Activated B cell treated with CpG ODN at 0.5 μM for 24 hours (primary cell): Measurements from ENCODE around the gene DAB1. TPM values are rescaled to one million over a fixed set of nuclear protein-coding genes. Genes with fewer than 3 reads are reported as not detected.

Source experiments
- ATAC-seq: fragments of 200-7000 bp; cut with Tn5 transposase; one replicate; pipeline ENCODE4 v1.10.0; 2021; ENCODE audit warnings: low read depth, mild to moderate bottlenecking, moderate library complexity
- CTCF ChIA-PET: fragments of 350-600 bp; sonication (Branson Sonifier 250); formaldehyde crosslinking; loops from one replicate; lab custom pipeline; 2021; ENCODE audit warnings: antibody characterized with exemption; lab: Charles Lee
- POLR2A ChIA-PET: fragments of 350-600 bp; sonication (Branson Sonifier 250); formaldehyde crosslinking; loops from one replicate; lab custom pipeline; 2021; ENCODE audit warnings: antibody characterized with exemption; lab: Charles Lee
- DNase-seq: peaks from one replicate; pipeline ENCODE4 v3.0.0; 2022
- H3K27ac Mint-ChIP-seq: one replicate; pipeline ENCODE4 v1.8.0; 2020; ENCODE audit warnings: mixed read lengths
- H3K27me3 Mint-ChIP-seq: one replicate; pipeline ENCODE4 v1.8.0; 2021; ENCODE audit warnings: mixed read lengths
- H3K36me3 Mint-ChIP-seq: one replicate; pipeline ENCODE4 v1.8.0; 2021; ENCODE audit warnings: low read depth, mixed read lengths
- H3K4me1 Mint-ChIP-seq: one replicate; pipeline ENCODE4 v1.8.0; 2021; ENCODE audit warnings: mixed read lengths
- H3K4me3 Mint-ChIP-seq: one replicate; pipeline ENCODE4 v1.8.0; 2020; ENCODE audit warnings: mild to moderate bottlenecking, mixed read lengths
- H3K9me3 Mint-ChIP-seq: one replicate; pipeline ENCODE4 v1.8.0; 2020; ENCODE audit warnings: mixed read lengths
- CTCF ChIP-seq: fragments of 200-600 bp; IDR thresholded peaks from one replicate; pipeline ENCODE4 v1.8.0; 2022; ENCODE audit warnings: antibody characterized with exemption, mild to moderate bottlenecking
- intact Hi-C: fragments of 100-400 bp; cut with micrococcal nuclease; formaldehyde crosslinking; loops from one replicate; pipeline ENCODE4 v1.15.1; 2024
- total RNA-seq: library from RNA; stranded (reverse); gene quantifications from 2 replicates; pipeline ENCODE4 v1.2.3, GENCODE V29; 2022

DAB1 gene
- total RNA-seq, 1 donor from 2014 or later: not detected

GRCh38 chr1:56975446-56975845 lies 448.4 kb downstream of the DAB1 start:
- no peaks in the 10 kb centered on the region for H3K4me1 Mint-ChIP-seq
- DNase-seq (no peak), ATAC-seq (no peak)
- peaks cover 3% of the 10 kb centered on the region for H3K27me3 Mint-ChIP-seq
- no peaks in the 10 kb centered on the region for H3K9me3 Mint-ChIP-seq
- H3K36me3 Mint-ChIP-seq: no peaks in the 10 kb centered on the region
- H3K27ac Mint-ChIP-seq: no peak overlapping the region
- H3K4me3 Mint-ChIP-seq: no peak overlapping the region
- TF ChIP-seq CTCF: no peak
- intact Hi-C loops: no loop called here
- ChIA-PET POLR2A (no interaction called here), CTCF (no interaction called here)

- H3K4me1 Mint-ChIP-seq: no peaks in the 10 kb centered on the region
- no peaks in the 10 kb centered on the region for H3K9me3 Mint-ChIP-seq
- ChIA-PET POLR2A (no interaction called here), CTCF (no interaction called here)
- H3K36me3 Mint-ChIP-seq: no peaks in the 10 kb centered on the region
- H3K27me3 Mint-ChIP-seq: no peaks in the 10 kb centered on the region
- no peak for TF ChIP-seq CTCF
- intact Hi-C loops: no loop called here
- no peak for ATAC-seq
- no peak for DNase-seq
- H3K27ac Mint-ChIP-seq: no peak overlapping the region
- H3K4me3 Mint-ChIP-seq: no peak overlapping the region
Measured at GRCh38 chr1:56973923-56974742, 449.7 kb downstream of the DAB1 start.

GRCh38 chr1:56972976-56973375 lies 450.9 kb downstream of the DAB1 start:
- intact Hi-C loops: no loop called here
- Mint-ChIP-seq H3K9me3 (peaks cover 2% of the 10 kb centered on the region), H3K27me3 (no peaks in the 10 kb centered on the region), H3K4me3 (no peak overlapping the region), H3K36me3 (no peaks in the 10 kb centered on the region), H3K4me1 (no peaks in the 10 kb centered on the region), H3K27ac (no peak overlapping the region)
- ATAC-seq: no peak
- TF ChIP-seq CTCF: no peak
- ChIA-PET CTCF (no interaction called here), POLR2A (no interaction called here)
- no peak for DNase-seq

- Mint-ChIP-seq H3K4me1 (no peaks in the 10 kb centered on the region), H3K36me3 (no peaks in the 10 kb centered on the region), H3K4me3 (no peak overlapping the region), H3K27me3 (no peaks in the 10 kb centered on the region), H3K27ac (no peak overlapping the region), H3K9me3 (peaks cover 2% of the 10 kb centered on the region)
- TF ChIP-seq CTCF: no peak
- POLR2A ChIA-PET: no interaction called here
- ATAC-seq (no peak), DNase-seq (no peak)
- intact Hi-C loops: no loop called here
- CTCF ChIA-PET: no interaction called here
Measured at GRCh38 chr1:56970280-56970679, 453.6 kb downstream of the DAB1 start.

- no peaks in the 10 kb centered on the region for H3K36me3 Mint-ChIP-seq
- ATAC-seq (no peak), DNase-seq (no peak)
- intact Hi-C loops: no loop called here
- H3K9me3 Mint-ChIP-seq: peaks cover 2% of the 10 kb centered on the region
- no peaks in the 10 kb centered on the region for H3K4me1 Mint-ChIP-seq
- ChIA-PET POLR2A (no interaction called here), CTCF (no interaction called here)
- TF ChIP-seq CTCF: no peak
- no peak overlapping the region for H3K4me3 Mint-ChIP-seq
- H3K27ac Mint-ChIP-seq: no peak overlapping the region
- H3K27me3 Mint-ChIP-seq: no peaks in the 10 kb centered on the region
Measured at GRCh38 chr1:56968878-56969495, 454.9 kb downstream of the DAB1 start.
